ENCODE measurements around the gene ALOXE3. TPM values are rescaled to one million over a fixed set of nuclear protein-coding genes. Genes with fewer than 3 reads are reported as not detected.

Gene ALOXE3
- total RNA-seq, 1 donor from 2014 or later = not detected

DNA sequence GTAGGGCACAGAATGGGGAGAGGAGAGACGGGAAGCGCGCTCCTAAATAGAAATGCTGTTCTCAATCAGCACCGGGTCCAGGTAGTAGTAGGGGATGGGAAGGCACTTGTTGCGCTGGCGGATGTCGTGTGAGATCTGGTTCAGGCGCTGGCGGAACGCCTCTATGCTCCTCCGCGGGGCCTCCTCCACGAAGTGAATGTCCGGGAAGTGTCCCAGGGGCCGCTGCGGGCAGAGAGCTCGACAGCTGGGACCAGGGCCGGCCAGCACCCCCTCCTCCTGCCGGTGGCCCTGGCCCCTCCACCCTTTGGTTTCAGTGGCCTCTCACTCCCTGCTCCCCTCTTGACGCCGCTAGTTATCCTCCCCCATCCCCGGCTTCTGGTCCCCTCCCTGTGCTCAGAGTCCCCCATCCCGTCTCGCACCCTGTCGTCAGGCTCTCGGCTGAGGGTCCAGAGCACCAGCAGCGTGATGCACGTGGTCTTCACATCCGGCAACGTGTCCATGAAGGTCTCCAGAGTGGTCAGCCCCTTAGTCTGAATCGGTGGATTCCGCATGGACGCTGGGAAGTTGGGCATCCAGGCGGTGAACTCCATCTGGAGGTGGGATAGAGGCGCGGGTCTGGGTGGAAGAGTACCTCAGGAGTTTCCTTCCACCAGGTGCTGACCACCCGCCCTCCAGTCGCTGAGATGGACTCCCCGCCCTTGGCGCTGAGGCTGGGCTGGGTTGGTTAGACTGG lies 45.4 kb downstream of the ALOXE3 start:
- TF ChIP-seq, protein P1, sequence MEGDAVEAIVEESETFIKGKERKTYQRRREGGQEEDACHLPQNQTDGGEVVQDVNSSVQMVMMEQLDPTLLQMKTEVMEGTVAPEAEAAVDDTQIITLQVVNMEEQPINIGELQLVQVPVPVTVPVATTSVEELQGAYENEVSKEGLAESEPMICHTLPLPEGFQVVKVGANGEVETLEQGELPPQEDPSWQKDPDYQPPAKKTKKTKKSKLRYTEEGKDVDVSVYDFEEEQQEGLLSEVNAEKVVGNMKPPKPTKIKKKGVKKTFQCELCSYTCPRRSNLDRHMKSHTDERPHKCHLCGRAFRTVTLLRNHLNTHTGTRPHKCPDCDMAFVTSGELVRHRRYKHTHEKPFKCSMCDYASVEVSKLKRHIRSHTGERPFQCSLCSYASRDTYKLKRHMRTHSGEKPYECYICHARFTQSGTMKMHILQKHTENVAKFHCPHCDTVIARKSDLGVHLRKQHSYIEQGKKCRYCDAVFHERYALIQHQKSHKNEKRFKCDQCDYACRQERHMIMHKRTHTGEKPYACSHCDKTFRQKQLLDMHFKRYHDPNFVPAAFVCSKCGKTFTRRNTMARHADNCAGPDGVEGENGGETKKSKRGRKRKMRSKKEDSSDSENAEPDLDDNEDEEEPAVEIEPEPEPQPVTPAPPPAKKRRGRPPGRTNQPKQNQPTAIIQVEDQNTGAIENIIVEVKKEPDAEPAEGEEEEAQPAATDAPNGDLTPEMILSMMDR (IDR thresholded peaks at IDR 0.05) = no peak
- Histone ChIP-seq H3K4me3 (no peak overlapping the region), H3K27me3 (peaks cover 61% of the 10 kb centered on the region), H3K9me3 (no peaks in the 10 kb centered on the region), H3K27ac (no peak overlapping the region), H3K4me1 (peaks cover 28% of the 10 kb centered on the region), H3K36me3 (no peaks in the 10 kb centered on the region)
- ATAC-seq (no peak), DNase-seq (no peak)
- intact Hi-C loops (cut with DNase I) = no loop called here

DNA sequence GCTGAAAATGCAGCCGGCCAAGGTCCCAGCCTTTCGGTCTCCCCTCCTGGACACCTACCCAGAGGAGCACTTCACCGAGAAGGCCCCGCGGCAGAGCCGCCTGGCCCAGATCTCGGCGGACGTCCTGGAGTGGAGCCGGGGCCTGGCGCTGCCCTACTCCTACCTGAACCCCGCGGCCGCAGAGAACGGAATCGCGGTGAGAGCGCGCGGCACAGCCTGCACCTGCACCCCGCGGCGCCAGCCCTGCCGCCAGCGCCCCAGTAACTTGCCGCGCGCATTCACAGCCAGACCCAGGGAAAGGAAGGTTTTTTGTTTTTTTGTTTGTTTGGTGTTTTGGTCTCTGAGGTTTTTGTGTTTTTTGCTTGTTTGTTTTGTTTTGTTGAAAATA lies 46.0 kb downstream of the ALOXE3 start:
- Histone ChIP-seq H3K27ac (no peak overlapping the region), H3K4me1 (peaks cover 28% of the 10 kb centered on the region), H3K4me3 (no peak overlapping the region), H3K36me3 (no peaks in the 10 kb centered on the region), H3K27me3 (peaks cover 55% of the 10 kb centered on the region), H3K9me3 (no peaks in the 10 kb centered on the region)
- ATAC-seq (no peak), DNase-seq (no peak)
- TF ChIP-seq, protein P1 (IDR thresholded peaks at IDR 0.05) = no peak
- intact Hi-C loops (cut with DNase I) = no loop called here

DNA sequence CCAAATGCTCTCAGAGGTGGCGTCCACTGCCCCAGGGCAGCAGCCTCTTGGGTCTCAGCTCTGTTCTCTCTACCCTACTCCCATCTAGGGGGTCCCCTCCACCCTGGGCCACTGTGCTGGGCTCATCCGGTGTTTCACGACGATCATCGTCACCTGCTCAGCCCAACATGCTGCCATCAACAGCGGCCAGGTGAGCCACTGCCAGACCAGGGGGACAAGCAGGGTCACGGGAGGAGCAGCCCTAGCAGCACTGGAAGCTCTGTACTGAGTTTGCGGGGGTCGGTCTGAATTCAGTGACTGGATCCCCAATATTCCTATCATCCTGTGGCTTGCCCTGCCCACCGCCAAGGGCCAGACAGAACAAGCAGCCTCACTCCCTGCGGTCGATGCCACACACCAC lies 46.8 kb downstream of the ALOXE3 start:
- no peak for ATAC-seq
- Histone ChIP-seq H3K9me3 (no peaks in the 10 kb centered on the region), H3K27me3 (peaks cover 47% of the 10 kb centered on the region), H3K4me1 (peaks cover 28% of the 10 kb centered on the region), H3K4me3 (no peak overlapping the region), H3K36me3 (no peaks in the 10 kb centered on the region), H3K27ac (no peak overlapping the region)
- intact Hi-C loops (cut with DNase I) = no loop called here
- DNase-seq = no peak
- TF ChIP-seq, protein P1 (IDR thresholded peaks at IDR 0.05) = no peak

DNA sequence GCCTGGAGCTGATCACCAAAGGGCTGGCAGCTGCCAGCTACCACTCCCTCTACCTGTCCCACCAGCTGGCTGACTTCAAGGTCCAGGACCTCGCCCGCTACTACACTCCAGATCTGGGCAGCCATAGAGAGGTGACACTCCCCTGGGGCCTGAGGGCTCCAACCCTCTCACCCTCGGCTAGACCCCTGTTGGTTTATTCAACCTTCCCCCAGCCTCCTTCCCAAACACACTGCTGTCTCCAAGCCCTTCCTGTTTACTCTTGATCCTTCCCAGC lies 48.8 kb downstream of the ALOXE3 start:
- no peaks in the 10 kb centered on the region for H3K36me3 ChIP-seq
- TF ChIP-seq, protein P1 (IDR thresholded peaks at IDR 0.05) = no peak
- H3K4me3 ChIP-seq = no peak overlapping the region
- peaks cover 28% of the 10 kb centered on the region for H3K27me3 ChIP-seq
- peaks cover 28% of the 10 kb centered on the region for H3K4me1 ChIP-seq
- intact Hi-C loops (cut with DNase I) = no loop called here
- H3K9me3 ChIP-seq = no peaks in the 10 kb centered on the region
- no peak for ATAC-seq
- no peak for DNase-seq
- H3K27ac ChIP-seq = no peak overlapping the region

DNA sequence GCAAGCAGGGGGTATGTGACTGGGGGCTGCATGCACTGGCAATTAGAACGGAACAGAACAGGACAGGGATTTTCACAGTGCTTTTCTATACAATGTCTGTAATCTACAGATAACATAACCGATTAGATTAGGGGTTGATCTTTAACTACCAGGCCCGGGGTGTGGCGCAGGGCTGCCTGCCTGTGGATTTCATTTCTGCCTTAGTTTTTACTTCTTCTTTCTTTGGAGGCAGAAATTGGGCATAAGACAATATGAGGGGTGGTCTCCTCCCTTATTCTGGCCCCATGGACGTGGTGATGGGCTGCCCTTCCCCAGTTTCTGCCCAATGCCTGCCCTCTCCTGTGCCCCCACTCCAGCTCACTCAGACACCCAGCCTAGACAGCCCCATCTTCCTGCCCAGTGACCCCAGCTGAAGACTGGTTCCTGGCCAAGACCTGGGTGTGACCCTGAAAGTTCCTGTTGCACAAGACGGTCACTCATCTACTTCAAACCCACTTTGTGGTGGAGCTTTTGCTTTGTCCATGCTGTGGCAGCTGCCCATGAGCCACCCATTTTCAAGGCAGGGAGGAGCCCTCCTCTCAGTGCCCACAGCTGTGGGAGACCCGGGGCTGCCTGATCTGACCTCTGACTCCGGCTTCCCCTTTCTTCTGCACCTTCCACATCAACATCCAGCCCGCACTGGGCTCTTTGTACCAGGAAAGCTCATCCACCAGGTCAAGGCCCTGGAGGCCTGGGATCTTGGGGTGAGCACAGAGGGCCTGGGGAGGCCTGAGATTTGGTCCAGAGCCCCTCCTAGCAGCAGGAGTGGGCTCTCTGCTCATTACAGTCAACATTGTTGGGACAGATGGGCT lies 49.4 kb downstream of the ALOXE3 start:
- ATAC-seq (peak; percentile 69), DNase-seq (peak; percentile 74)
- TF ChIP-seq, protein P1 (IDR thresholded peaks at IDR 0.05) = no peak
- intact Hi-C loops (cut with DNase I) = no loop called here
- peaks cover 28% of the 10 kb centered on the region for H3K4me1 ChIP-seq
- no peaks in the 10 kb centered on the region for H3K9me3 ChIP-seq
- no peak overlapping the region for H3K4me3 ChIP-seq
- H3K36me3 ChIP-seq = no peaks in the 10 kb centered on the region
- no peak overlapping the region for H3K27ac ChIP-seq
- peaks cover 22% of the 10 kb centered on the region for H3K27me3 ChIP-seq
